Loucy (cell line): Measurements from ENCODE around the gene CYFIP1.

Experiments used
- EZH2phosphoT487 ChIP-seq: fragments of 200-600 bp; IDR thresholded peaks from 2 replicates; pipeline ENCODE4 v1.6.1; 2018; ENCODE audit warnings: antibody characterized with exemption, mild to moderate bottlenecking, moderate library complexity, borderline replicate concordance
- TF ChIP-seq, protein P1 (sequence below): fragments of 200-600 bp; sonication (generic); conservative IDR thresholded peaks from 2 replicates; pipeline ENCODE4 v1.5.1; 2014; ENCODE audit warnings: mild to moderate bottlenecking, antibody characterized with exemption, low read length

DNA sequence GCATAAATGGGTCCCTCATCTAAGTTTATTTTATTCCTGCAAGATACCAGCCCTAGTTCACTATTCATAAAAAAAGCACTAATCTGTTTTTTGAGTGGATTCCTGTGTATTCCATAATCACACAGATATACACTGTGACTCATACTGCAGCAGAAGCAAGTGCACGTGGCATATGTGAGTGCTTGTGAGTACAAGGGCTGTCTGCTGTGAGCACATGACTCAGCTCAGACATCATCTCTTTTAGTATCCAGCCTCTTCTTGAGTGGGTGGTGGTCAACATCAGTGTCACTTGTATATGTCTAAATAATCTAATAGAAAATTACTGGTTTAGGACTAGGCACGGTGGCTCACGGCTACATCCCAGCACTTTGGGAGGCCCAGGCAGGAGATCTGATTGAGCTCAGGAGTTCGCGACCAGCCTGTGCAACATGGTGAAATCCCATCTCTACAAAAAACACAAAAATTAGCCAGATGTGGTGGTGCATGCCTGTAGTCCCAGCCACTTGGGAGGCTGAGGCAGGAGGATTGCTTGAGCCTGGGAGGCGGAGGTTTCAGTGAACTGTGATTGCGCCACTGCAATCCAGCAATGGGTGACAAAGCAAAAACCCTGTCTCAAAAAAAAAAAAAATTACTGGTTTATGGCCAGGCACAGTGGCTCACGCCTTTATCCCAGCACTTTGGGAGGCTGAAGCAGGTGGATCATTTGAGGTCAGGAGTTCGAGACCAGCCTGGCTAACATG, 91.9 kb downstream of the CYFIP1 start:
- TF ChIP-seq, protein P1, sequence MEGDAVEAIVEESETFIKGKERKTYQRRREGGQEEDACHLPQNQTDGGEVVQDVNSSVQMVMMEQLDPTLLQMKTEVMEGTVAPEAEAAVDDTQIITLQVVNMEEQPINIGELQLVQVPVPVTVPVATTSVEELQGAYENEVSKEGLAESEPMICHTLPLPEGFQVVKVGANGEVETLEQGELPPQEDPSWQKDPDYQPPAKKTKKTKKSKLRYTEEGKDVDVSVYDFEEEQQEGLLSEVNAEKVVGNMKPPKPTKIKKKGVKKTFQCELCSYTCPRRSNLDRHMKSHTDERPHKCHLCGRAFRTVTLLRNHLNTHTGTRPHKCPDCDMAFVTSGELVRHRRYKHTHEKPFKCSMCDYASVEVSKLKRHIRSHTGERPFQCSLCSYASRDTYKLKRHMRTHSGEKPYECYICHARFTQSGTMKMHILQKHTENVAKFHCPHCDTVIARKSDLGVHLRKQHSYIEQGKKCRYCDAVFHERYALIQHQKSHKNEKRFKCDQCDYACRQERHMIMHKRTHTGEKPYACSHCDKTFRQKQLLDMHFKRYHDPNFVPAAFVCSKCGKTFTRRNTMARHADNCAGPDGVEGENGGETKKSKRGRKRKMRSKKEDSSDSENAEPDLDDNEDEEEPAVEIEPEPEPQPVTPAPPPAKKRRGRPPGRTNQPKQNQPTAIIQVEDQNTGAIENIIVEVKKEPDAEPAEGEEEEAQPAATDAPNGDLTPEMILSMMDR: no peak
- no peak for TF ChIP-seq EZH2phosphoT487
